Hematopoietic multipotent progenitor cell (in vitro differentiated cells): ENCODE data around the gene EPHA5. TPM values are rescaled to one million over a fixed set of nuclear protein-coding genes. Genes with fewer than 3 reads are reported as not detected.

Source experiments
- DNase-seq, 3 donors: peaks; one replicate each; pipeline ENCODE4 v3.0.0-alpha.2; 2011 to 2015; ENCODE audit warnings: low read depth in 2 of 3, low spot score in 2 of 3
- total RNA-seq: library from RNA; depleted of rRNA; stranded (reverse); fragments of >200 nt; gene quantifications from one replicate; pipeline ENCODE4 v1.2.3, GENCODE V29; 2012

The EPHA5 gene
- total RNA-seq, 1 donor = not detected

GRCh38 chr4:65635051-65635821, 35.1 kb downstream of the EPHA5 start:
- DNase-seq = no peak

- no peak for DNase-seq
These were observed 45.6 kb downstream of the EPHA5 start for GRCh38 chr4:65624651-65625050.

GRCh38 chr4:65623506-65623905, 46.8 kb downstream of the EPHA5 start:
- no peak for DNase-seq

- DNase-seq = no peak
These were observed 52.9 kb downstream of the EPHA5 start for GRCh38 chr4:65617416-65617815.

GRCh38 chr4:65604515-65604914, 65.8 kb downstream of the EPHA5 start:
- DNase-seq = no peak

- no peak for DNase-seq
These were observed 69.6 kb downstream of the EPHA5 start for GRCh38 chr4:65600656-65601055.

GRCh38 chr4:65599340-65599739, 70.9 kb downstream of the EPHA5 start:
- DNase-seq = no peak

- DNase-seq = no peak
These were observed 72.6 kb downstream of the EPHA5 start for GRCh38 chr4:65597697-65598096.

GRCh38 chr4:65592089-65592488, 78.2 kb downstream of the EPHA5 start:
- no peak for DNase-seq

- no peak for DNase-seq
These were observed 80.4 kb downstream of the EPHA5 start for GRCh38 chr4:65589921-65590320.

- DNase-seq = no peak
These were observed 81.0 kb downstream of the EPHA5 start for GRCh38 chr4:65589331-65589730.

GRCh38 chr4:65580551-65580950, 89.7 kb downstream of the EPHA5 start:
- no peak for DNase-seq

GRCh38 chr4:65566473-65566872, 103.8 kb downstream of the EPHA5 start:
- DNase-seq = no peak

- DNase-seq = no peak
These were observed 109.1 kb downstream of the EPHA5 start for GRCh38 chr4:65561164-65561563.

GRCh38 chr4:65559270-65559669, 111.0 kb downstream of the EPHA5 start:
- no peak for DNase-seq

GRCh38 chr4:65552057-65552456, 118.2 kb downstream of the EPHA5 start:
- DNase-seq = no peak

GRCh38 chr4:65550500-65550899, 119.8 kb downstream of the EPHA5 start:
- no peak for DNase-seq

- no peak for DNase-seq
These were observed 123.3 kb downstream of the EPHA5 start for GRCh38 chr4:65546882-65547416.

- DNase-seq = no peak
These were observed 131.7 kb downstream of the EPHA5 start for GRCh38 chr4:65538571-65538970.

GRCh38 chr4:65535113-65535512, 135.2 kb downstream of the EPHA5 start:
- DNase-seq = no peak

- DNase-seq = no peak
These were observed 148.6 kb downstream of the EPHA5 start for GRCh38 chr4:65521666-65522065.

GRCh38 chr4:65515646-65516045, 154.6 kb downstream of the EPHA5 start:
- DNase-seq = no peak

- no peak for DNase-seq
These were observed 159.3 kb downstream of the EPHA5 start for GRCh38 chr4:65510976-65511375.
